ENCODE data around the gene FICD.

- TF ChIP-seq CTCF (IDR thresholded peaks at IDR 0.05): no peak
- no peak for TF ChIP-seq EP300 (IDR thresholded peaks at IDR 0.05)
- no peak for TF ChIP-seq POLR2A (IDR thresholded peaks at IDR 0.05)
These were observed 41.5 kb upstream of the FICD start for GRCh38 chr12:108473400-108474055.

Measured in upper lobe of left lung (tissue), 4 donors.